ENCODE measurements around the gene ABCA5.

ABCA5 gene

GRCh38 chr17:69331756-69332155 lies 4.8 kb upstream of the ABCA5 start:
- Histone ChIP-seq H3K9me3 (ENCODE audit: insufficient read depth, low read length) (peaks cover 2% of the 10 kb centered on the region; the same call in 1 of the 2 replicates), H3K79me2 (ENCODE audit: low read length) (no peaks in the 10 kb centered on the region), H3K9ac (ENCODE audit: low read length) (no peak overlapping the region), H3K27ac (ENCODE audit: low read length) (no peak overlapping the region), H3K27me3 (ENCODE audit: low read depth, low read length) (no peaks in the 10 kb centered on the region), H2AFZ (ENCODE audit: low read depth, low read length) (no peak overlapping the region), H3K4me2 (ENCODE audit: low read length) (no peak overlapping the region), H3K4me3 (ENCODE audit: low read length) (no peak overlapping the region), H3K36me3 (replicated peaks; ENCODE audit: low read depth, low read length) (no peaks in the 10 kb centered on the region), H3K4me1 (ENCODE audit: low read length) (peaks cover 3% of the 10 kb centered on the region; the same call in 1 of the 2 replicates), H4K20me1 (ENCODE audit: insufficient read depth, low read length) (no peaks in the 10 kb centered on the region)
- TF ChIP-seq CTCF (IDR thresholded peaks at IDR 0.05; ENCODE audit: low read depth, low read length), result no peak
- TF ChIP-seq EZH2phosphoT487 (IDR thresholded peaks at IDR 0.05; ENCODE audit: low read depth), result no peak

- H3K36me3 ChIP-seq (replicated peaks; ENCODE audit: low read depth, low read length), result no peaks in the 10 kb centered on the region
- H3K27ac ChIP-seq (ENCODE audit: low read length), result no peak overlapping the region
- peak overlapping the region; percentile 66 for H2AFZ ChIP-seq (ENCODE audit: low read depth, low read length)
- peak overlapping the region; percentile 70 for H3K4me2 ChIP-seq (ENCODE audit: low read length)
- no peaks in the 10 kb centered on the region for H4K20me1 ChIP-seq (ENCODE audit: insufficient read depth, low read length)
- H3K27me3 ChIP-seq (ENCODE audit: low read depth, low read length), result no peaks in the 10 kb centered on the region
- peak overlapping the region; percentile 76 for H3K9ac ChIP-seq (ENCODE audit: low read length)
- H3K4me3 ChIP-seq (ENCODE audit: low read length), result peak overlapping the region; percentile 79
- no peak for TF ChIP-seq EZH2phosphoT487 (IDR thresholded peaks at IDR 0.05; ENCODE audit: low read depth)
- TF ChIP-seq CTCF (IDR thresholded peaks at IDR 0.05; ENCODE audit: low read depth, low read length), result no peak
- peaks cover 11% of the 10 kb centered on the region for H3K4me1 ChIP-seq (ENCODE audit: low read length)
- H3K9me3 ChIP-seq (ENCODE audit: insufficient read depth, low read length), result no peaks in the 10 kb centered on the region
- 0 out of 2 replicates have a peak, but pooled peaks cover 5% of the 10 kb centered on the region for H3K79me2 ChIP-seq (ENCODE audit: low read length)
Observed at GRCh38 chr17:69326377-69327059, 415 bp downstream of the ABCA5 start.

GRCh38 chr17:69325518-69326376 lies 1.2 kb downstream of the ABCA5 start:
- H3K9me3 ChIP-seq (ENCODE audit: insufficient read depth, low read length), result no peaks in the 10 kb centered on the region
- H4K20me1 ChIP-seq (ENCODE audit: insufficient read depth, low read length), result no peaks in the 10 kb centered on the region
- H3K27me3 ChIP-seq (ENCODE audit: low read depth, low read length), result no peaks in the 10 kb centered on the region
- 0 out of 2 replicates have a peak, but pooled peaks cover 5% of the 10 kb centered on the region for H3K79me2 ChIP-seq (ENCODE audit: low read length)
- H3K4me2 ChIP-seq (ENCODE audit: low read length), result peak overlapping the region; percentile 70
- no peak for TF ChIP-seq CTCF (IDR thresholded peaks at IDR 0.05; ENCODE audit: low read depth, low read length)
- no peak for TF ChIP-seq EZH2phosphoT487 (IDR thresholded peaks at IDR 0.05; ENCODE audit: low read depth)
- peak overlapping the region; percentile 79 for H3K4me3 ChIP-seq (ENCODE audit: low read length)
- H2AFZ ChIP-seq (ENCODE audit: low read depth, low read length), result peak overlapping the region; percentile 66
- H3K4me1 ChIP-seq (ENCODE audit: low read length), result peaks cover 11% of the 10 kb centered on the region
- H3K36me3 ChIP-seq (replicated peaks; ENCODE audit: low read depth, low read length), result no peaks in the 10 kb centered on the region
- peak overlapping the region; percentile 76 for H3K9ac ChIP-seq (ENCODE audit: low read length)
- H3K27ac ChIP-seq (ENCODE audit: low read length), result no peak overlapping the region

- TF ChIP-seq EZH2phosphoT487 (IDR thresholded peaks at IDR 0.05; ENCODE audit: low read depth), result no peak
- no peak for TF ChIP-seq CTCF (IDR thresholded peaks at IDR 0.05; ENCODE audit: low read depth, low read length)
- Histone ChIP-seq H3K4me1 (ENCODE audit: low read length) (peaks cover 11% of the 10 kb centered on the region), H3K4me2 (ENCODE audit: low read length) (no peak overlapping the region)
Observed at GRCh38 chr17:69323806-69324205, 3.1 kb downstream of the ABCA5 start.

More at GRCh38 chr17:69323806-69324205, 3.1 kb downstream of the ABCA5 start:
- Histone ChIP-seq H3K27ac (ENCODE audit: low read length) (no peak overlapping the region), H3K9me3 (ENCODE audit: insufficient read depth, low read length) (no peaks in the 10 kb centered on the region), H2AFZ (ENCODE audit: low read depth, low read length) (no peak overlapping the region), H3K36me3 (replicated peaks; ENCODE audit: low read depth, low read length) (no peaks in the 10 kb centered on the region), H3K9ac (ENCODE audit: low read length) (no peak overlapping the region), H4K20me1 (ENCODE audit: insufficient read depth, low read length) (no peaks in the 10 kb centered on the region), H3K4me3 (ENCODE audit: low read length) (no peak overlapping the region), H3K27me3 (ENCODE audit: low read depth, low read length) (no peaks in the 10 kb centered on the region), H3K79me2 (ENCODE audit: low read length) (0 out of 2 replicates have a peak, but pooled peaks cover 5% of the 10 kb centered on the region)
